Left lung (tissue), 10 donors: Measurements from ENCODE around the gene DYDC1. TPM values are rescaled to one million over a fixed set of nuclear protein-coding genes. Genes with fewer than 3 reads are reported as not detected.
A peak's percentile ranks its signal among the peaks of the same experiment; 100 is the strongest.

Experiments
- ATAC-seq: fragments of 200-7000 bp; cut with Tn5 transposase; one replicate; pipeline ENCODE4 v1.9.1; 2020; ENCODE audit warnings: moderate library complexity
- DNase-seq, 4 donors: peaks; one replicate each; pipeline ENCODE4 v3.0.0-alpha.2; 2013 to 2020
- H3K27ac ChIP-seq, 2 donors: fragments of 200-600 bp; sonication (generic) in 1 of 2; one replicate each; pipeline versions ENCODE4 v1.5.0 to v1.8.0; 2020 to 2021
- H3K27me3 ChIP-seq, 2 donors: fragments of 200-600 bp; sonication (generic) in 1 of 2; one replicate each; pipeline versions ENCODE4 v1.5.0 to v1.8.0; 2020 to 2021
- H3K36me3 ChIP-seq, 2 donors: fragments of 200-600 bp; sonication (generic) in 1 of 2; one replicate each; pipeline versions ENCODE4 v1.5.0 to v1.8.0; 2020 to 2021
- H3K4me1 ChIP-seq, 2 donors: fragments of 200-600 bp; one replicate each; pipeline ENCODE4 v1.8.0; 2021
- H3K4me3 ChIP-seq, 2 donors: fragments of 200-600 bp; sonication (generic) in 1 of 2; one replicate each; pipeline versions ENCODE4 v1.5.0 to v1.8.0; 2020 to 2021; ENCODE audit warnings: mild to moderate bottlenecking in 1 of 2
- H3K9me3 ChIP-seq, 2 donors: fragments of 200-600 bp; sonication (generic) in 1 of 2; one replicate each; pipeline versions ENCODE4 v1.5.0 to v1.8.0; 2020 to 2021
- CTCF ChIP-seq, 2 donors: fragments of 200-600 bp; sonication (generic) in 1 of 2; IDR thresholded peaks; one replicate each; pipeline versions ENCODE4 v1.5.0 to v1.8.0; 2021; ENCODE audit warnings: antibody characterized with exemption in 2 of 2
- intact Hi-C, 2 donors: fragments of 100-400 bp; cut with DNase I; formaldehyde crosslinking; loops; one replicate each; pipeline versions ENCODE4 v1.11.2 to v1.14.2; 2022
- polyA plus RNA-seq, 6 donors: library from polyadenylated mRNA; unstranded; fragments of 120-200 nt; gene quantifications; one replicate each; pipeline ENCODE4 v1.2.1, GENCODE V29; 2013; ENCODE audit not compliant: insufficient read length in 6 of 6
- total RNA-seq, 2 donors: library from RNA; stranded (reverse); fragmentation: NEBNext Ultra II Directional; extraction: Animal tissue kit (Norgen Biotek cat#: 25700); gene quantifications; one replicate each; pipeline ENCODE4 v1.2.1, GENCODE V29; 2021
- donor health status: DM: no; HTN: yes; CAD: no.
- donor health status: DM: no; HTN: no; CAD: no.

The DYDC1 gene
- total and polyA plus RNA-seq, 8 donors: 0.22 to 1.6 (median 0.55) TPM; not detected in 1

GRCh38 chr10:80397014-80397413, 40.5 kb upstream of the DYDC1 start:
- intact Hi-C loops: no loop called here
- ATAC-seq: no peak
- no peak for TF ChIP-seq CTCF (IDR thresholded peaks at IDR 0.05)

GRCh38 chr10:80394358-80394916, 37.9 kb upstream of the DYDC1 start:
- no peak overlapping the region for H3K27ac ChIP-seq
- DNase-seq (no peak), ATAC-seq (no peak)
- H3K4me1 ChIP-seq: peaks cover 0 to 8% of the 10 kb centered on the region in 2 donors
- H3K36me3 ChIP-seq: no peaks in the 10 kb centered on the region
- no peak for TF ChIP-seq CTCF (IDR thresholded peaks at IDR 0.05)
- H3K4me3 ChIP-seq: no peak overlapping the region
- intact Hi-C loops: no loop called here
- no peaks in the 10 kb centered on the region for H3K27me3 ChIP-seq
- H3K9me3 ChIP-seq: no peaks in the 10 kb centered on the region

More at GRCh38 chr10:80397014-80397413, 40.5 kb upstream of the DYDC1 start:
- no peak for DNase-seq
- no peak overlapping the region for H3K27ac ChIP-seq
- peaks cover 0 to 6% of the 10 kb centered on the region in 2 donors for H3K4me1 ChIP-seq
- no peaks in the 10 kb centered on the region for H3K36me3 ChIP-seq
- no peaks in the 10 kb centered on the region for H3K9me3 ChIP-seq
- no peak overlapping the region for H3K4me3 ChIP-seq
- H3K27me3 ChIP-seq: no peaks in the 10 kb centered on the region

DNA sequence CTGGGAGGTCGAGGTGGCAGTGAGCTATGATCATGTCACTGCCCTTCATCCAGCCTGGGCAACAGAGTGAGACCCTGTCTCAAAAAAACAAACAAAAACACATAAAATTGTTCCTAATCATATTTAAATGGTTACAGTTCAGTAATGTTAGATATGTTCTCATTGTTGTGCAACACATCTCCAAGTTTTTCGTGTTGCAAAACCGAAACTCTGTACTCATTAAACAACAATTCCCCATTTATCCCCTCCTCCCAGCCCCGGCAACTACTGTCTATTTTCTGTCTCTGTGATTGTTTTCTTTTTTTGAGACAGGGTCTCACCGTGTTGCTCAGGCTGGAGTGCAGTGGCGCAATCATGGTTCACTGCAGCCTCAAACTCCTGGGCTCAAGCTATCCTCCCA, 35.7 kb upstream of the DYDC1 start:
- TF ChIP-seq CTCF (IDR thresholded peaks at IDR 0.05): no peak
- Histone ChIP-seq H3K36me3 (no peaks in the 10 kb centered on the region), H3K27ac (no peak overlapping the region), H3K4me1 (peaks cover 4 to 16% of the 10 kb centered on the region in 2 donors), H3K27me3 (no peaks in the 10 kb centered on the region), H3K4me3 (no peak overlapping the region), H3K9me3 (no peaks in the 10 kb centered on the region)
- DNase-seq (peak in 1 of 4 donors; percentile 62), ATAC-seq (peak; percentile 42)
- intact Hi-C loops: no loop called here

DNA sequence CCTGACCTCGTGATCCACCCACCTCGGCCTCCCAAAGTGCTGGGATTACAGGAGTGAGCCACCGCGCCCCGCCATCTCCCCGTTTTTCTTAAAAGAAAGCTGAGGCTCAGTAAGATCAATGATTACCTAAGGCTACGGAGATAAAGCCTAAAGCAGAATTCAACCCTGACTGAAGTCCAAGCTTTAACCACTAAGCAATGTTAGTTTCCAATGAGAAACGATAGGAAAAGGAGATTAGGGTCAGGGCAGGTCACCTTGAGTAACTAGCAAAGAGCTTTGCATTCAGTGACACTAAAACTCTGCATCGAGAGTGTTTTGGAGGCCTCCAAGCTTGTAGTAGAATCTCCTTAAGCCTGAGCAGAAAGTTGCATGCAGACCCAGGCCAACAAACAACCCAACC, 34.2 kb upstream of the DYDC1 start:
- Histone ChIP-seq H3K9me3 (no peaks in the 10 kb centered on the region), H3K27me3 (no peaks in the 10 kb centered on the region), H3K4me3 (no peak overlapping the region), H3K27ac (no peak overlapping the region), H3K36me3 (no peaks in the 10 kb centered on the region), H3K4me1 (peaks cover 4 to 16% of the 10 kb centered on the region in 2 donors)
- intact Hi-C loops: no loop called here
- no peak for TF ChIP-seq CTCF (IDR thresholded peaks at IDR 0.05)
- DNase-seq (no peak), ATAC-seq (no peak)

DNA sequence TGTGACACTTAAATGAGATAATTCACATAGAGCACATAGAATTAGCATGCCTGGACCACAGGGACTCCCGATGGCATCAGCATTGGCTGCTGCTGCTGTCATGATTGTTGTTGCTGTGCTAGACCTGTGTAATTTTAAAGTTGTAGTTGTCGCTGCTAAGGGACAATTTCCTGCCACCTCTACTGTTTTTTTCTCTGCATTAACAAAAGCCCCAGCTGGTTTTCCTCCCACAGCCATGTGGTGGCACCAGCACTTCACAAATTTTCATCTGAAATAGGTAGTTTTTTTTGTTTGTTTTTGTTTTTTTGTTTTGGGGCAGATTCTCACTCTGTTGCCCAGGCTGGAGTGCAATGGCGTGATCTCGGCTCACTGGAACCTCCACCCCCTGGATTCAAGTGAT, 26.4 kb upstream of the DYDC1 start:
- DNase-seq (peak in 1 of 4 donors; percentile 61), ATAC-seq (peak; percentile 52)
- H3K27me3 ChIP-seq: no peaks in the 10 kb centered on the region
- H3K36me3 ChIP-seq: no peaks in the 10 kb centered on the region
- no peaks in the 10 kb centered on the region for H3K4me1 ChIP-seq
- intact Hi-C loops: no loop called here
- no peak overlapping the region for H3K27ac ChIP-seq
- no peaks in the 10 kb centered on the region for H3K9me3 ChIP-seq
- no peak overlapping the region for H3K4me3 ChIP-seq
- peak; percentile 42 to 48 for TF ChIP-seq CTCF (IDR thresholded peaks at IDR 0.05)
